Measurements from ENCODE around the gene ITPR1.

DNA sequence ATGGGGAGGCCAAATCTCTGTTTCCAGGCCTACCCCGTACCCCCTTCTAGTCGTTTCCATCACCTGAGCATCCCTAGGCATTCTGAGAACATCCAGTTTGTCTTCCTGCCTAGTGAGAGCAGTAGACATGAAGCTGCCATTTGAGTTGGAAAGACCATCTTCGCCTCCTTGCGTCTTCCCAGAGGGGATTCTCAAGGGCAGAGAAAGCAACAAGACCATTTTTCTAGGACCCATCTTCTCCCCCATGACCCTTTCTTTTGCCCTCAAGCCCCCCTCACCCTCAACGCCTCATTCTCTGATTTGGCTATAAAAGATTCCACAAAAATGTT, 337.4 kb downstream of the ITPR1 start:
- TF ChIP-seq, protein P1, sequence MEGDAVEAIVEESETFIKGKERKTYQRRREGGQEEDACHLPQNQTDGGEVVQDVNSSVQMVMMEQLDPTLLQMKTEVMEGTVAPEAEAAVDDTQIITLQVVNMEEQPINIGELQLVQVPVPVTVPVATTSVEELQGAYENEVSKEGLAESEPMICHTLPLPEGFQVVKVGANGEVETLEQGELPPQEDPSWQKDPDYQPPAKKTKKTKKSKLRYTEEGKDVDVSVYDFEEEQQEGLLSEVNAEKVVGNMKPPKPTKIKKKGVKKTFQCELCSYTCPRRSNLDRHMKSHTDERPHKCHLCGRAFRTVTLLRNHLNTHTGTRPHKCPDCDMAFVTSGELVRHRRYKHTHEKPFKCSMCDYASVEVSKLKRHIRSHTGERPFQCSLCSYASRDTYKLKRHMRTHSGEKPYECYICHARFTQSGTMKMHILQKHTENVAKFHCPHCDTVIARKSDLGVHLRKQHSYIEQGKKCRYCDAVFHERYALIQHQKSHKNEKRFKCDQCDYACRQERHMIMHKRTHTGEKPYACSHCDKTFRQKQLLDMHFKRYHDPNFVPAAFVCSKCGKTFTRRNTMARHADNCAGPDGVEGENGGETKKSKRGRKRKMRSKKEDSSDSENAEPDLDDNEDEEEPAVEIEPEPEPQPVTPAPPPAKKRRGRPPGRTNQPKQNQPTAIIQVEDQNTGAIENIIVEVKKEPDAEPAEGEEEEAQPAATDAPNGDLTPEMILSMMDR (IDR thresholded peaks at IDR 0.05): no peak
- TF ChIP-seq POLR2A (IDR thresholded peaks at IDR 0.05): no peak
